CD4-positive, CD25-positive, alpha-beta regulatory T cell (primary cell): ENCODE measurements around the gene PROSER1. TPM values are rescaled to one million over a fixed set of nuclear protein-coding genes. Genes with fewer than 3 reads are reported as not detected.

Experiments
- ATAC-seq, 2 donors: fragments of 150-1000 bp; cut with Tn5 transposase; one replicate each; pipeline ENCODE4 v1.10.0; 2021; ENCODE audit warnings: low read depth in 2 of 2, moderate number of reproducible peaks in 2 of 2, moderate library complexity in 1 of 2
- DNase-seq, 3 donors: peaks; one replicate each; pipeline versions ENCODE4 v3.0.0 to v3.0.0-alpha.2; 2012 to 2022; ENCODE audit warnings: mixed read lengths in 1 of 3
- H3K27ac ChIP-seq: one replicate; pipeline ENCODE4 v1.7.0; 2013; ENCODE audit warnings: mild to moderate bottlenecking, low read length; ENCODE audit not compliant: insufficient read depth, poor library complexity, severe bottlenecking
- H3K27me3 ChIP-seq: one replicate; pipeline ENCODE4 v1.7.0; 2013; ENCODE audit warnings: low read length; ENCODE audit not compliant: control insufficient read depth, insufficient read depth
- H3K36me3 ChIP-seq: one replicate; pipeline ENCODE4 v1.7.0; 2013; ENCODE audit warnings: mild to moderate bottlenecking, low read length, moderate library complexity; ENCODE audit not compliant: control insufficient read depth, insufficient read depth
- H3K4me1 ChIP-seq: 2 replicates; pipeline ENCODE4 v1.7.0; 2013; ENCODE audit warnings: mild to moderate bottlenecking, low read length; ENCODE audit not compliant: insufficient read depth, control insufficient read depth, poor library complexity, severe bottlenecking
- H3K4me3 ChIP-seq: one replicate; pipeline ENCODE4 v1.7.0; 2013; ENCODE audit warnings: low read depth, mild to moderate bottlenecking, low read length, moderate library complexity
- H3K9me3 ChIP-seq, 2 experiments: 1 replicate in 1 of 2; 2 replicates in 1 of 2; pipeline ENCODE4 v1.7.0; 2013; ENCODE audit warnings: low read length in 2 of 2, mild to moderate bottlenecking in 1 of 2, moderate library complexity in 1 of 2; ENCODE audit not compliant: control insufficient read depth in 2 of 2
- H3K27ac Mint-ChIP-seq, 3 donors: one replicate each; pipeline ENCODE4 v1.8.0; 2020 to 2022; ENCODE audit warnings: mild to moderate bottlenecking in 3 of 3, mixed read lengths in 3 of 3, moderate library complexity in 2 of 3
- H3K27me3 Mint-ChIP-seq: one replicate; pipeline ENCODE4 v1.8.0; 2022; ENCODE audit warnings: mild to moderate bottlenecking, mixed read lengths
- H3K36me3 Mint-ChIP-seq: one replicate; pipeline ENCODE4 v1.8.0; 2020; ENCODE audit warnings: mixed read lengths
- H3K4me1 Mint-ChIP-seq, 4 donors: one replicate each; pipeline ENCODE4 v1.8.0; 2020 to 2022; ENCODE audit warnings: mixed read lengths in 4 of 4, mild to moderate bottlenecking in 1 of 4
- H3K4me3 Mint-ChIP-seq, 4 donors: one replicate each; pipeline ENCODE4 v1.8.0; 2020 to 2022; ENCODE audit warnings: mild to moderate bottlenecking in 4 of 4, mixed read lengths in 4 of 4, moderate library complexity in 3 of 4
- H3K9me3 Mint-ChIP-seq, 7 donors: one replicate each; pipeline ENCODE4 v1.8.0; 2020 to 2022; ENCODE audit warnings: mixed read lengths in 7 of 7, mild to moderate bottlenecking in 3 of 7, moderate library complexity in 2 of 7
- polyA plus RNA-seq, 4 donors: library from polyadenylated mRNA; unstranded; fragments of 300-500 nt; fragmentation: Illumina TruSeq; gene quantifications; one replicate each; pipeline ENCODE4 v1.2.3, GENCODE V29; 2021
- total RNA-seq: library from RNA; stranded (reverse); gene quantifications from one replicate; pipeline ENCODE4 v1.2.3, GENCODE V29; 2022

PROSER1 gene
- total and polyA plus RNA-seq, 5 donors from 2014 or later, result 10.7 to 42.9 (median 13.4) TPM

GRCh38 chr13:38970380-38971051, 67.4 kb downstream of the PROSER1 start:
- Mint-ChIP-seq H3K4me3 (no peak overlapping the region), H3K27me3 (peaks cover 17% of the 10 kb centered on the region), H3K27ac (no peak overlapping the region), H3K9me3 (no peaks in the 10 kb centered on the region), H3K36me3 (no peaks in the 10 kb centered on the region), H3K4me1 (no peaks in the 10 kb centered on the region)
- DNase-seq (peak in 1 of 3 donors; percentile 12), ATAC-seq (no peak)
- no peaks in the 10 kb centered on the region for H3K36me3 ChIP-seq
- no peak overlapping the region for H3K4me3 ChIP-seq
- no peak overlapping the region for H3K27ac ChIP-seq
- no peaks in the 10 kb centered on the region for H3K9me3 ChIP-seq
- no peaks in the 10 kb centered on the region for H3K4me1 ChIP-seq
- H3K27me3 ChIP-seq, result peaks cover 2% of the 10 kb centered on the region

- ATAC-seq (no peak), DNase-seq (no peak)
- Mint-ChIP-seq H3K27ac (no peak overlapping the region), H3K4me3 (no peak overlapping the region), H3K36me3 (no peaks in the 10 kb centered on the region), H3K9me3 (no peaks in the 10 kb centered on the region), H3K27me3 (peaks cover 17% of the 10 kb centered on the region), H3K4me1 (no peaks in the 10 kb centered on the region)
- H3K27ac ChIP-seq, result no peak overlapping the region
- H3K27me3 ChIP-seq, result peaks cover 2% of the 10 kb centered on the region
- no peak overlapping the region for H3K4me3 ChIP-seq
- H3K36me3 ChIP-seq, result no peaks in the 10 kb centered on the region
- H3K4me1 ChIP-seq, result no peaks in the 10 kb centered on the region
- no peaks in the 10 kb centered on the region for H3K9me3 ChIP-seq
Measured at GRCh38 chr13:38969187-38969586, 68.7 kb downstream of the PROSER1 start.

- H3K4me3 ChIP-seq, result no peak overlapping the region
- ATAC-seq, result no peak
- no peak overlapping the region for H3K27ac ChIP-seq
- H3K4me1 ChIP-seq, result no peaks in the 10 kb centered on the region
- Mint-ChIP-seq H3K27me3 (peaks cover 13% of the 10 kb centered on the region), H3K27ac (no peak overlapping the region), H3K4me1 (no peaks in the 10 kb centered on the region), H3K9me3 (no peaks in the 10 kb centered on the region), H3K36me3 (no peaks in the 10 kb centered on the region), H3K4me3 (no peak overlapping the region)
- no peaks in the 10 kb centered on the region for H3K9me3 ChIP-seq
- no peaks in the 10 kb centered on the region for H3K36me3 ChIP-seq
- no peak for DNase-seq
- H3K27me3 ChIP-seq, result peaks cover 2% of the 10 kb centered on the region
Measured at GRCh38 chr13:38967446-38967845, 70.4 kb downstream of the PROSER1 start.

- no peaks in the 10 kb centered on the region for H3K36me3 Mint-ChIP-seq
- no peak overlapping the region for H3K4me3 ChIP-seq
- no peaks in the 10 kb centered on the region for H3K9me3 ChIP-seq
- DNase-seq (no peak), ATAC-seq (no peak)
- no peaks in the 10 kb centered on the region for H3K4me1 ChIP-seq
- no peaks in the 10 kb centered on the region for H3K36me3 ChIP-seq
- H3K27ac Mint-ChIP-seq, result no peak overlapping the region
- H3K4me1 Mint-ChIP-seq, result no peaks in the 10 kb centered on the region
- peaks cover 0 to 3% (median 0%) of the 10 kb centered on the region in 7 donors for H3K9me3 Mint-ChIP-seq
- peaks cover 2% of the 10 kb centered on the region for H3K27me3 ChIP-seq
- H3K27me3 Mint-ChIP-seq, result peaks cover 9% of the 10 kb centered on the region
- no peak overlapping the region for H3K27ac ChIP-seq
- H3K4me3 Mint-ChIP-seq, result no peak overlapping the region
Measured at GRCh38 chr13:38965281-38965680, 72.6 kb downstream of the PROSER1 start.

GRCh38 chr13:38960175-38960574, 77.7 kb downstream of the PROSER1 start:
- no peaks in the 10 kb centered on the region for H3K36me3 ChIP-seq
- H3K4me3 ChIP-seq, result no peak overlapping the region
- ATAC-seq (no peak), DNase-seq (no peak)
- Mint-ChIP-seq H3K9me3 (peaks cover 0 to 5% (median 0%) of the 10 kb centered on the region in 7 donors), H3K36me3 (no peaks in the 10 kb centered on the region), H3K27me3 (peaks cover 9% of the 10 kb centered on the region), H3K27ac (no peak overlapping the region), H3K4me3 (no peak overlapping the region), H3K4me1 (no peaks in the 10 kb centered on the region)
- H3K27me3 ChIP-seq, result no peaks in the 10 kb centered on the region
- no peaks in the 10 kb centered on the region for H3K9me3 ChIP-seq
- H3K27ac ChIP-seq, result no peak overlapping the region
- H3K4me1 ChIP-seq, result no peaks in the 10 kb centered on the region

Other genes with a start within 250 kb of the PROSER1 start
- gene STOML3, start 47.3 kb downstream of the PROSER1 start, total RNA-seq, result not detected
- not detected for gene STOML3, start 47.3 kb downstream of the PROSER1 start, polyA plus RNA-seq
- 13.7 TPM for gene NHLRC3, start 367 bp upstream of the PROSER1 start, total RNA-seq
- gene NHLRC3, start 367 bp upstream of the PROSER1 start, polyA plus RNA-seq, result 1 to 10 TPM; 5.2 to 7.2 (median 6.5) TPM